ENCODE results near the gene ELAVL3. TPM values are rescaled to one million over a fixed set of nuclear protein-coding genes. Genes with fewer than 3 reads are reported as not detected.
A peak's percentile ranks its signal among the peaks of the same experiment; 100 is the strongest.
"Not testable (repeated sequence)": the region's sequence is repeated elsewhere in the genome, so short reads cannot be mapped to it uniquely, and the experiment has no call there.

Gene ELAVL3
- total RNA-seq, 1 experiment from 2014 or later = not detected

DNA sequence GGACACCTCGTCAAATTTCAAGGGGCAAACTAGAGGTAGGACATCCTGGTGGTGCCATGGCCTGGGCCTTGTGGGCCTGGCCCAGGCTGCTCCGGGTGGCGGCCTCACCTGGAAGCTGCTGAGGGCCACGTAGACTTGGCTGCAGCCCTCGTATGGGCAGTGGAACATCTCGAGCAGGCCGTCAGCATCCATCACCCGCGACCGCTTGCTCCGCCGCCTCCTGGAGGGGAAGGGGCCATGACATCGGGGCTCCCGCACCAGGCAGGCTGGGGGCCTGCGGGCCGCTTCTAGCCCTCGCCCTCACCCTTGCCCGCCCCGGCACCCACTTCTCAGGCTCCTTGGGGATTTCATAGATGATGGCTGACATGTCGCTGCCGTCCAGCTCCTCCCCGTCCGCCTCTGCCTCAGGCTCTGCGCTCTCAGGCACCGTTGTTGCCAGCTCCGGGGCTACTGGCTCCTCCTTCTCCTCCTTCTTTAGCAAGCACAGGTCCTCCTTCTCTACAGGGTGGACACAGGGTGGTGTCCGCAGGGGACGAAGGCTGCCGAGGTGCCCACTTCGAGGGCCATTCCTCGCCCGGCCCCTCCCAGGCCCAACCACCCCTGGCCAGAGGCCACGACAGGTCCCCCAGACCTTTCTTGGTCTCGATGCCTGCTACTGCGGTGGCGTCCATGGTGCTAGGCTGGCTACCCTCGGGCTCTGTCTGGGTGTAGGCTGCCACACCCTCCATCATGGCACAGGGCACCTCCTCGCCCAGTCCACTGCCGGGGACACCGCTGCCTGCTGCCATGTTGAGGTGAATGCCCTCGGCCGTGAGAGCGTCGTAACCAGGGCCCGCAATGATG is 6.0 kb upstream of the ELAVL3 start:
- no peak for DNase-seq (ENCODE audit: low read depth)

DNA sequence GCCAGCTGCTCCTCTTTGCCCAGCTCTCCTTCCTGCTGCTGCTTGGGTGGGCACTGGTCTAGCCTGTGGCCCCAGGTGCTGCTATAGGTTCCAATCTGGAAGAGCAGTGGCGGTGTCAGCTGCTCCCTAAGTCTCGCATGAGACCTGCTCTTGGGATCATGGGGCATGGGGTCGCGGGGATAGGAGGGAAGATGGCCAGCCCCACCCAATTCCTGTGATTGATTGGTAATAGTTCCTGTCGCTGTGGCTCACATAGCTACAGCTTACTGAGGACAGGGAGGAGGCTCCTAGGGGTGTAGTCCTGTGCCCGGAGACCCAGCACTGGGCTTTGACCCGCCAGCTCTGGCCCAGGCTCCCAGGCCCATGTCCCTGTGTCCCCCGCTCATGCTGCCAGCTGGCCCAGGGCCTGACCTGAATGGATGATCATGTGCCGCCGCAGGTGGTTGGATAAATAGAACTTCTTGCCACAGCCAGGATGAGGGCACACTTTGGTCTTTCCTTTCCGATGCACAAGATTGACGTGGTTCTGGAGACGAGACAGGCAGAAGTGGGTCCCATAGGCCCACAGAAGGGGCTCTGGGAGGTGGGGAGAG is 4.5 kb upstream of the ELAVL3 start:
- DNase-seq (ENCODE audit: low read depth) = no peak

DNA sequence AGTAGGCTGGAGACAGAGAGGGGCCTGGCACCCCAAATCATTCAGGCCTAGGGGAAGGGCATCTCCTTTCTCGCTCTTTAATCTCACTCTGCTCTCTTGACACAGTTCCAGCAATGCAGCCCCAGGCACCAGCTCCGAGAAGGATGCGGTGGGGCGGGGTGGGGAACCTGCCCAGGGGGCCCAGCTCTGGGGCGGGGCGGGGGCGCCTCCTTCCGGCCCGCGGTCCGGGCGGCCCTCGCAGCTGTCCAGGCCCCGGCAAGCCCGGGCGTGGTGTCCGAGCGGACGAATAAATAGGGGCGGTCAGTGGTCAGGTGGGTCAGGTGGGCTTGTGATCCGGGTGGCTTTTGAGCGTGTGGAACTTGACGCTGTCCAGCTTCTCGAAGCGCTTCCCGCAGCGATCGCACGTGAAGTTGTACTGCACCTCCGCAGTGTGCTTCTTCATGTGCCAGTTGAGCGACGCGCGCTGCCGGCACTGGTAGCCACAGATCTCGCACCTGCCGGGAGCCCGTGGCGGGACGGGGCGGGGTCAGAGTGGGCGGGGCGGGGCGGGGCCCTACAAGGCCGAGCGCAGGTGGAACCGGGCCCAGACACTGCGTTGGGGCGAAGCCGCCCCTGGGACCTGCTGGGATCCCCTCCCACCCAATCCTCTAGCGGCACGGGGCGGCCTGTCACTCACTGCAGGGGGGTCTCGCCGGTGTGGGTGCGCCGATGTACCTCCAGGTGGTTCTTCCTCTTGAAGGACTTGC is 2.7 kb upstream of the ELAVL3 start:
- no peak for DNase-seq (ENCODE audit: low read depth)

DNA sequence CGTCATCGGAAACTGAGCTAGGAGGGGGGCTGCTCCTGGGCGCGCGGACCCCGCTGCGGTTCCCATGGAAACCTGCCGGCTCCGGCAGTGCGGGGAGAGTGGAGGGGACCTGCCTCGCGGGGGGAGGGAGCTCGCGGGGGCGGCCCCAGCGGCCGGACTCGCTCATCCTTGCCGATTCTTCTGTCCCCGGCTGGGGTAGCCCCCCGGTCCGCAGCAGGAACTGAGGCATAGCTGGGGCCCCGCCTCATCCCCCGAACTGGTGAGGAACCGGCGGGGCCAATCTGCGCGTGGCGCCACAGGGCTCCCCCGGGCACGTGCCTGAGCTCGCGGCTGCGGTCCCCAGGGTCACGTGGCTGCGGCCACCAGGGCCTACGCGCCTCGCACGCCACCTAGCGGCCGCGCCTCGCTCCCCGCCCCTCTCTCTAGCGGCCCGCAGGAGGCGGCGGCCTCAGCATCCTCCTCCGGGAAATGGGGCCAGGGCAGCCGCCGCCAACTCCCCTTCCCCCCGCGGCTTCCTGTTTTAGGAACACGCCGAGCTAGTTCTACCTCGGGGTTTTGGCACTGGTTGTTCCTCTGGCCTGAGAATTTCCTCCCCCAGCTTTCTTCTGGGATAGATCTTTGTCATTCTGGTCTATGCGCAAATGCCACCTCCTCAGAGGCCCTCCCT is 1.7 kb upstream of the ELAVL3 start:
- peak; percentile 71 for DNase-seq (ENCODE audit: low read depth)

DNA sequence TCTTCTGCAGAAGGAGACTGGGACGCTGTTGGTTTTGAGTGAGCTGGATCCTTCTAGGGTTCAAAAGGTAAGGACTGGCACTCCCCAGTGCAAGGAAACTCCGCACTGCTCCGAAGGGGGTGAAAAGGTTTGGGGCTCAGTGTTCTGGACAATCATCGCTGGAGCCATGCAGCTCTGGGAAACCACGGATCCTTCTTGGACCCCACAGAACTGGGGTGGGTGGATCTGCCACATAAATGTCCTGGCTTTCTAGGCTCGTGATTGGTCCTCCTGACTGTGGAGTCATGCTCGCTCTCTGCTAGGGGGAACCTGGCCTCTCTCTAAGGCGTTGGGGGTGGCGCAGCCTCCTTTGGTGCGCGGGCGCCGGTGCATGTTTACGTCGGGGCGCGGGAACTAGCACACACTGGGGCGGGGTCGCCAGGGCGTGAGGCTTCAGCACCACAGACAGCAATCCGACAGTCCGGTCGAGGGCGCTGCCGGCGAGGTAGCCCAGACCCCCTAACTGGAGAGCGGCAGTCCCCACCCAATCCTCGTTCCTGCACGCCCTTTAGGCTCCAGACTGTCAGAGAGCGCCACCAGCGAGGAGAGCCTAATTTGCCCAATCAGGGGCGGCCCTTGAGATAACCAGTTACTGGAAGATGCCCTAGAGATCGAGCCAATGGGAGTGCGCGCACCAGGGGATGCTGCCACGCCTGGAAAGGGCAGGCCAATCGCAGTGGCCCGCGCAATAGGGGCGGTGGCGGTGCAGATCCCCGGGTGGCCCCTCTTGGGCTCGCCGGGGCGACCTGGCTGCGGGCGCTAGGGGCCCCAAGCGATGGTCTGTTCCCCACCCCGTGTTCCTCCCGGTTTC is 913 bp upstream of the ELAVL3 start:
- peak; percentile 73 for DNase-seq (ENCODE audit: low read depth)

DNA sequence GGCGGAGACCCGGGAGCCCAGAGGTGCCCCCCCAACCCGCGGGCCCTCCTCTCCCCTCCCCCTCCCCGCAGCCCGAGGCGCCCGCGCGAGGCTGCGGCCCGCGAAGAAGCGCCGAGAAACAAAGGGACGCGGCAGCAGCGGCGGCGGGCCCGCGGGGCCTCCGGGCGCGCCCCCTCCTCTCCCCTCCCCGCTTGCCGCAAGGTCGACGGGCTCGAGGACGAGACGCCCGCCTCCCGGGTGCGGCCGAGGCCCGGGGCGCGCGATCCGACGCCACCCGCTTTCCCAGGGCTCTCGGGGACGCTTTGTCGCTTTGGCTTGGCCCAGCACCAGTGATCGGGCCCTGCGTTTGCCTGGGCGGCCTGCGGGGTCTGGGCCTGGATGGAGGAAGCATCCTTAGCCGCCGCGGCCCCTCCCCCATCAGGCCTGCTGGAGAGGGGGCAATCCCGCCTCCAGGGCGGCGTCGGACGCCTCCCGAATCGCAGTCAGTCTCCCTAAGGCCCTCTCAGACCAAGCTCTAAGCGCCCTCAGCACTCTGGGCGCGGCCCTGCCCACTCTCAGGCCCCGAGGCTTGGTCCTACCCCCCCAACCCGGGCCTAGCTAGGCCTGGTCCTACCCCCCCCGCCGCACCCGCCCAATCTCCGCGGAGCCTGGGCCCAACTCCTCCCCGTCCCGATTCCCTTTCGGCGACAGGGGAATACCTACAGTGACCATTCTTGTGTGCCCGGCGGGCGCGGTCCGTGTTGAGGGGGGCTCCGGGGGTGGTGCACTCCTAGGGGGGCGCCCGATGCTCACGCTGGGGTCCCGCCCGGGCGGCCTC is 740 bp downstream of the ELAVL3 start:
- DNase-seq (ENCODE audit: low read depth) = no peak

DNA sequence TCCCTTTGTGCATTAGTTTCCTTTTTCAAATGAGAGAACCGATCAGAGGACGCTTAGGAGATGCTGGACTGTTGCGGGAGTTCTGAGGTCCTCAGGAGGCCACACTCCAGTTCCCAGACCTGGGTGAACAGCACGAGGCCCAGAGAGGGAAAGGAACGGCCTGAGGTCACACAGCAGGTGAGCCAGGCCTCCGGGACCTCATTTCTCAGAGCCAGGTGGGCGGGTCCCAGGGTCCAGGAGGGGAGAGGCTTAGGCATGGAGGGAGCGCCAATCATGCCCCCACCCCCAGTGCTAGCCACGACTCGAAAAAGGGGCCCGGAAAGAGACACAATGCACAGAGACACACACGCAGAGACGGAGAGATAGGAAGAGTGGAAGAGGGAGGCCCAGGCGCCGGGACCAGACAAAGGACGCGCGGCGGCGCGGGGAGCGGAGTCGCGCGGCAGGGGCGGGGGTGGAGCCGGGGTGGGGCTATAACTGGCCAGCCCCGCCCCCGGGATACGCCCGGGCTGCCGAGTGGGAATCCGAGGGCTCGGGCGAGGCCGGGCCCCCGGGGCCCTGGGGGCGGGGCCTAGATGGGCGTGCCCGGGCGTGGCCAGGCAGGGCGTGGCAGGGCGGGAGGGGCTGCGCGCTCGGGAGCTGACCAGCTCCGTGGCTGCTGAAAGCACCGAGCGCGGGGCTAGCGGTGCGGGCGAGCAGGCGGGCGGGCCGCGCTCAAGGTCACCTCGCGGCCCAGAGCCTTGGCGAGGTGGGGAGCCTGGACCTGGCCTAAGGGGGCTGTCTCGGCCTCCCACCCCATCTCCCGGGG is 1.6 kb downstream of the ELAVL3 start:
- DNase-seq (ENCODE audit: low read depth) = no peak

DNA sequence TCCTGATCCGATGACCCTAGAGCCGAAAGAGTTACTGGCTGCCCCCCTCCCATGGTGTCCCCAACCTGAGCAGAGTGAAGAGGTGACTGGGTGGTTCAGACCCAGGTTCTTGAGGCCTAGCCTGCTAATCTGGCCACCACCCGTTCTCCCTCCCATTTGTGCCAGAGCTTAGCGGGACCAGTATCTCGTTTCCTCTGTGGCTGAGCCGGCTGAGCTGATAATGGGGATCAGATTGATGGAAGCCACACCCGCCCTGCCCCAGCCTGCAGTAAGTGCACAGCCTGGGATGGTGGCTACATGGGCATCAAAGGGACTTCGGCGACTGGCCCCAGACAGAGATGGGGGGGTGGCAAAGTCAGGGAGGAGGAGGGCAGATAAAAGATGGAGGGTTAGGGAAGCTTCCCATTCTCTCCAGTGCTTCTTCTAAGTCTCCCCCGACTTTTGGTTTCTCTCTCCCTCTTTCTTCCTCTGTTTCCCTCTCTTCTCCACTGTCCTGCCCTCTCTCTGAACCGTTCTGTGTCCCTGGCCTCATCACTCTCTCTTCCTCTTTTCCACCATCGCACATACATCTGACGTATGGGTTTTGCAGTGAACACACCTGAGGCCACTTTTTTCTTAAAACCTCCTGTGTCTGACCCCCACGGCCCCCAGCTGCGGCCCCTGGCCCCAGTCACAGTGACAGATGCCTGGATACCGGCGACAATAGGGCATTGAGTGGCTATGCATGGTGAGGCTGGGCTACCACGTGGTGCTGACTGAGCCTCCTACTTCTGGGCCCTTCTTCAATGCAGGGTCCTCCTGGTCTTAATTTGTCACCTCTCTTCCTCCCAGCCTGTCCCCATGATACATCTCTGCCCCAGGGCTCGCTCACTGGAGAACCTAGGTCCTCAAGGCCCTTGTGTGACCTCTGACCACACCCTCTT is 2.4 kb downstream of the ELAVL3 start:
- peak; percentile 18 for DNase-seq (ENCODE audit: low read depth)

DNA sequence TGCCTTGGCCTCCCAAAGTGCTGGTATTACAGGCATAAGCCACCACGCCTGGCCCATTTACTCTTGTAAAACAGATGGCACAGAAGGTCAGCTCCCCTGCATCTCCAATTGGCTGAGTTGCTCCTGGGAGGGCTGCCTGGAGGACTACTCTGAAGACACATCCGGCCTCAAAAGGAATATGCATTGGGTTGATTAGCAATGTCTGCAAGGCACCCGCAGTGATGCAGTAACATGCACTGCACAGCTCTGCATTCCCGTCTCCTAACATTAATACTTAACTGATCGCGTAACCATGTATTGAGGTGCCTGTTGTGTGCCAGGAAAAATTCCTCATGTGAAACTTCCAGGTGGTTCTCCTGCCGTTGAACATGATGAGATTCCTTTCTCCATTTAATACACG is 5.0 kb downstream of the ELAVL3 start:
- no peak for DNase-seq (ENCODE audit: low read depth)

DNA sequence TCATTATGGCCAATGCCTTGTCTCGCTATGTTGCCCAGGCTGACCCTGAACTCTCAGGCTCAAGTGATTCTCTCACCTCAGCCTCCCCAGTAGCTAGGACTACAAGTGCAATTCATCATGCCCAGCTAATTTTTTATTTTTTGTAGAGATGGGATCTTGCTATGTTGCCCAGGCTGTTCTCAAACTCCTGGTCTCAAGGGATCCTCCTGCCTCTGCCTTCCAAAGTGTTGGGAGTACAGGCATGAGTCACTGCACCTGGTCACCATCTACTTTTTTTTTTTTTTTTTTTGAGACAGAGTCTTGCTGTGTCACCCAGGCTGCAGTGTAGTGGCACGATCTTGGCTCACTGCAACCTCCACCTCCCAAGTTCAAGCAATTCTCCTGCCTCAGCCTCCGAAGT is 5.5 kb downstream of the ELAVL3 start:
- peak; percentile 33 for DNase-seq (ENCODE audit: low read depth)

DNA sequence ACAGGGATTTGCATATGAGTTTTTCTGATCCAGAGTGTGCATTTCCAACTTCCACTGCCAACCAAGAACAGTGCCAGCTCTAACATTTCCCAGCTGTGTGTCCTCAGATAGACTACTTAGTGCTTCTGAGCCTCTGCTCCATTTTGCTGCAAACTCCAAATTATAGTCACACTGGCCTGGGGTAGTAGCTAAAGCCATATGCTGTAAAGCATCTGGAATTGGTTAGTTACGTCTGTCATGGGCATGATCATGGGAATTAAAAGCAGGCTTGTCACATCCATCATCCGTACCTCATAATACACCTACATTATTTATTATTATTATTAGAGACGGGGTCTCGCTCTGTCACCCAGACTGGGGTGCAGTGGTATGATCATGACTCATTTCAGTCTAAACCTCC is 7.1 kb downstream of the ELAVL3 start:
- no peak for DNase-seq (ENCODE audit: low read depth)

DNA sequence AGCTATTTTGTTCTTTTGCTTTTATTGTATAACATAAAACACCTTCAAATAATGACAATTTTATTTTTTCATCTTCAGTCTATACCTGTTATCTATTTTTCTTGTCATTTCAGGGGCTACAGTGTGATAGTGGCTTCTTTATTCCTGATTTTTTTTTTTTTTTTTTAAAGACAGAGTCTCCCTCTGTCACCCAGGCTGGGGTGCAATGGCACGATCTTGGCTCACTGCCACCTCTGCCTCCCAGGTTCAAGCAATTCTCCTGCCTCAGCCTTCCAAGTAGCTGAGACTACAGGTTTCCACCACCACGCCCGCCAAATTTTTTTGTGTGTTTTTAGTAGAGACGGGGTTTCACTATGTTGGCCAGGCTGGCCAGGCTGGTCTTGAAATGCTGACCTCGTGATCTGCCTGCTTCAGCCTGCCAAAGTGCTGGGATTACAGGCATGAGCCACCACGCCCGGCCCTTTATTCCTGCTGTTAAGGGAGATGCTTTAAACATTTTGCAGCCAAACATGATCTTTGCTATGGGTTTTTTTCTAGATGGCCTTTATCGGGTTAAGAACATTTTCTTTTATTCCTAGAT is 12.5 kb downstream of the ELAVL3 start:
- not testable (repeated sequence) for DNase-seq (ENCODE audit: low read depth)

DNA sequence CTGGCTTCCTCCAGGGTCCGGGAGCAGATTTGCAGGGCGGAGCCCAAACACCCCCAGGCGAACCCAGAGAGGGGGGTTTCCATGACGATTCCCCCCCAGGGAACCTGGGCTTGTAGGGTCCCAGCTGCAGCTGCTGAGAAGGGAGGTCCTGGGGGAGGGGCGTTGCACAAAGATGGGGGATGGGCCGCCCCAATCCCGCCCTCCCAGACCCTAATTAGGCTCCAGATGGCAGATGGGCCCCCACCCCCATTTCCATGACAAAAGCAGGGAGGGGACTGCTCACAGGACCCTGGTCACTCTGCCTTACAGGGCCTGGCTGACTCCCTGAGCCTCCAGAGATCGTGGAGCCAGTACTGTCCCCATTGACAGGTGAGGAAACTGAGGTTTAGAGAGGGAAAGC is 15.2 kb downstream of the ELAVL3 start:
- DNase-seq (ENCODE audit: low read depth) = no peak

DNA sequence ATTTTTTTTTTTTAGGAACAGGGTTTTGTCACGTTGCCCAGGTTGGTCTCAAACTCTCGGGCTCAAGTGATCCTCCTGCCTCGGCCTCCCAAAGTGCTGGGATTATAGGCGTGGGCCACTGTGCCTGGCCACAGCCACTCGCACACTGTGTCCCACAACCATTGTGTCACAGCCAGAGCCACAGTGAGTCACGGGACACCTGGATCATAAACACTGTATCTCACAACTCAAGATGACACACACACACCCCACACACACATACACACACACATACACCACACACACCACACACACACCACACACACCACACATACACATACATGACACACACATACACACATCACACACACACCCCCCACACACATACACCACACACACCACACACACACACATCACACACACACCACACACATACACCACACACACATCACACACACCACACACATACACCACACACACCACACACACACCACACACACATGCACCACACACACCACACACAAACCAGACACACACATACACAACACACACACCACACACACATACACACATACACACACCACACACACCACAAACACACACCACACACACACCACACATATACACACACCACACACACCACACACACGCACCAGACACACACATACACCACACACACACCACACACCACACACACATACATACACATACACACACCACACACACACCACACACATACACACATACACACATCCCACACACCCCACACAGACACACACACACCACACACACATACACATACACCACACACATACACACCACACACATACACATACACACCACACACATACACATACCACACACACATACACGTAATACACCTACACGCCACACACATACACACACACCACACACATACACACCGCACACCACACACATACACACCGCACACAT is 16.2 kb downstream of the ELAVL3 start:
- no peak for DNase-seq (ENCODE audit: low read depth)

DNA sequence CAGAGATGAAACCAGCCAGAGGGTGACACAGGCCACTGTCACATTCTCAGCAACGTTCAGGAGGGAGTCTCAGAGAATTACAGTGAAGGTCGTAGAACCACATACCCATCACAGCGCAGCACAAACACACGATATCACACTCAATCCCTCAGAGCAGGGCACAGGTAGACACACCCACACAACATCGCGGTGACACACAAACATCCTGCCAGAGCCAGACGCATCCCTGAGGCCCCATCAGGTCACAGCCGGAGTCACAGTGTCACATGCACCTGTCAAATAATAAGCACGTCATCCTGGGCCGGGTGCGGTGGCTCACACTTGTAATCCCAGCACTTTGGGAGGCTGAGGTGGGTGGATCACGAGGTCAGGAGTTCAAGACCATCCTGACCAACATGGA is 17.5 kb downstream of the ELAVL3 start:
- DNase-seq (ENCODE audit: low read depth) = no peak

DNA sequence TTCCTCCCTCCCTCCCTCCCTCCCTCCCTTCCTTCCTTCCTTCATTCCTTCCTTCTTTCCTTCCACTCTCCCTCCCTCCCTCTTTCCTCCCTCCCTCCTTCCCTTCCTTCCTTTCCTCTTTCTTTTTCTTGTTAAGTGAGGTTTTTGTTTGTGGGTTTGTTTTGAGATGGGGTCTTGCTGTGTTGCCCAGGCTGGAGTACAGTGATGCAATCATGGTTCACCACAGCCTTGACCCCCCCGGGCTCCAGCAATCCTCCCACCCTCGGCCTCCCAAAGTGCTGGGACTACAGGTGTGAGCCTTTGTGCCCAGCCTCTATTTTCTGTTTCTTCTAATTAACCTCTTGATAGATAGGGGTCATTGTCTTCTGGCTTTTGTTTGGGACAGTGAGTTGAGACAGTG is 19.4 kb downstream of the ELAVL3 start:
- no peak for DNase-seq (ENCODE audit: low read depth)

DNA sequence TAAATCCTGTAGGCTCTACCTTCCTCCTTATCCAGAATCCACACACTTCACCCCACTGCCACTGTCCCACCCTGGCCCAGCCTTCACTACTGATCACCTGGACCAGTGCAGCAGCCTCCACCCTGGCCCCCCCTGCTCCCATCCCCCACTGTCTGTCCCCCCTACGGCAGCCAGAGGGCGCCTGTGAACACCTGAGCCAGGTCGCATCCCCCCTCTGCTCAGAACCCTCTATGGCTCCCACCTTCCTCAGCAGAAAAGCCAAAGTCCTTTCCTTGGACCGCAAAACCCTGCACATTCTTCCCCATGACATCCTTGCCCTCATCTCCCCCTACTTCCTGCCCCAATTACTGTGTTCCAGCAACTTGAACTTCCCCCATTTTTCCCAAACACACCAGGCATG is 20.6 kb downstream of the ELAVL3 start:
- no peak for DNase-seq (ENCODE audit: low read depth)
